Natural killer cell treated with Interleukin-12 subunit alpha and Interleukin-12 subunit beta and Interleukin-15 and Interleukin-18, amount 100 ng/mL, for 72 hours (primary cell): ENCODE measurements around the gene RDH13. TPM values are rescaled to one million over a fixed set of nuclear protein-coding genes. Genes with fewer than 3 reads are reported as not detected.

Experiments
- ATAC-seq, 2 donors: fragments of 150-1000 bp; cut with Tn5 transposase in 1 of 2; sonication (Bioruptor Pico), chemical (Tn5 transposase) in 1 of 2; 2 replicates each; pipeline ENCODE4 v1.10.0; 2021
- DNase-seq: peaks from one replicate; pipeline ENCODE4 v3.0.0; 2022; ENCODE audit warnings: low spot score
- H3K27ac Mint-ChIP-seq, 2 donors: 1 replicate in 1 of 2; 2 replicates in 1 of 2; pipeline ENCODE4 v1.8.0; 2022; ENCODE audit warnings: mixed read lengths in 2 of 2, mild to moderate bottlenecking in 1 of 2, moderate library complexity in 1 of 2
- H3K27me3 Mint-ChIP-seq, 2 donors: 1 replicate in 1 of 2; 2 replicates in 1 of 2; pipeline ENCODE4 v1.8.0; 2022; ENCODE audit warnings: mixed read lengths in 2 of 2
- H3K36me3 Mint-ChIP-seq: one replicate; pipeline ENCODE4 v1.8.0; 2022; ENCODE audit warnings: mixed read lengths
- H3K4me1 Mint-ChIP-seq, 2 donors: 1 replicate in 1 of 2; 2 replicates in 1 of 2; pipeline ENCODE4 v1.8.0; 2022; ENCODE audit warnings: low read depth in 2 of 2, mixed read lengths in 2 of 2, mild to moderate bottlenecking in 1 of 2
- H3K4me3 Mint-ChIP-seq: one replicate; pipeline ENCODE4 v1.8.0; 2022; ENCODE audit warnings: mixed read lengths
- H3K9me3 Mint-ChIP-seq: 2 replicates; pipeline ENCODE4 v1.8.0; 2022; ENCODE audit warnings: mixed read lengths
- total RNA-seq, 2 donors: library from RNA; stranded (reverse); gene quantifications; one replicate each; pipeline ENCODE4 v1.2.3, GENCODE V29; 2022

The RDH13 gene
- total RNA-seq, 2 donors from 2014 or later: 13.4 to 31.0 TPM

DNA sequence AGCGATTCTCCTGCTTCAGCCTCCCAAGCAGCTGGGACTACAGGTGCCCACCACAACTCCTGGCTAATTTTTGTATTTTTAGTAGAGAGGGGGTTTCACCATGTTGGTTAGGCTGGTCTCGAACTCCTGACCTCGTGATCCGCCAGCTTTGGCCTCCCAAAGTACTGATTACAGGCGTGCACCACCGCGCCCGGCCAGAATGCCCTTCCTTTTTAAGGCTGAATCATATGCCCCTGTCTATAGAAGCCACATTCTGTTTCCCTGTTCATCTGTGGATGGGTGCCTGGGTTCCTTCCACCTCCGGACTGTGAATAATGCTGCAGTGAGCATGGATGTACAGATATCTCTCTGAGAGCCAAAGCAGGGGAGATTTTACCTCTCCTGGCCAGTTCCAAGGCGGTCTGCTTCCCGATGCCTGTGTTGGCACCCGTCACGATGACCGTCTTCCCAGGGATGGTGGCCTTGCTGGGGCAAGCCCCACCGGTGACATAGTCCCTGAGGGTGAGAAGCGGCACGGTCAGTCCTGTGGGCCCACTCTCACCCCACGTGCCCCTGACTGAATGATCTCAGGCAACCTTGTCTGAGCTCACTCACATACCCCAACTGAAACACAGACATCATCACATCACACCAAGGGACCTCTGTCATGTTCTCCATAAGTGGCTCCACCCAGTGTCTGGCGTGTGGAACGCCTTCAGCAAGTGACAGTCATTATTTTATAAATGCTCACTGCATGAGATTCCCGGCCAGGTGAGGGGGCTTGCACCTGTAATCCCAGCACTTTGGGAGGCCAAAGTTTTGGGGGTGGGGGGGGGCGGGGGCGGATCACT is 4.0 kb downstream of the RDH13 start:
- no peak overlapping the region for H3K4me3 Mint-ChIP-seq
- no peaks in the 10 kb centered on the region for H3K27me3 Mint-ChIP-seq
- H3K9me3 Mint-ChIP-seq: no peaks in the 10 kb centered on the region
- peaks cover 9 to 15% of the 10 kb centered on the region in 2 donors for H3K4me1 Mint-ChIP-seq
- no peak for ATAC-seq
- peak; percentile 8 for DNase-seq
- H3K36me3 Mint-ChIP-seq: peaks cover 4% of the 10 kb centered on the region
- peak overlapping the region in 1 of 2 donors; percentile 18 for H3K27ac Mint-ChIP-seq

DNA sequence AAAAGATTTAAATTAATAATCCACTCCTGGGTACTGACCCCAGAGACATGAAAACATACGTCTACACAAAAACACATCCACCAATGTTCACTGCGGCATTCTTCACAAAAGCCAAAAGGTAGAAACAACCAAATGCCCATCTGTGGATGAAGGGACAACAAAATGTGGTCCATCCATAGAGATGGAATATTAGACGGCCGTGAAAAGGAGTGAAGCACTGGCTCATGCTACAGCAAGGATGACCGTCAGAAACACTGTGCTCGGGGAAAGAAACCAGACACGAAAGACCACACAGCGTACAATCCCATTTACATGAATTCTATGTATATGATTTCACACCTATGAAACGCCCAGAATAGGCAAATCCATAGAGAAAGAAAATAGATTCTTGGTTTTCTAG is 6.1 kb downstream of the RDH13 start:
- peaks cover 4% of the 10 kb centered on the region for H3K36me3 Mint-ChIP-seq
- H3K4me3 Mint-ChIP-seq: no peak overlapping the region
- DNase-seq (peak; percentile 13), ATAC-seq (no peak)
- H3K27ac Mint-ChIP-seq: no peak overlapping the region
- H3K9me3 Mint-ChIP-seq: no peaks in the 10 kb centered on the region
- peaks cover under 1 to 12% of the 10 kb centered on the region in 2 donors for H3K4me1 Mint-ChIP-seq
- H3K27me3 Mint-ChIP-seq: no peaks in the 10 kb centered on the region

DNA sequence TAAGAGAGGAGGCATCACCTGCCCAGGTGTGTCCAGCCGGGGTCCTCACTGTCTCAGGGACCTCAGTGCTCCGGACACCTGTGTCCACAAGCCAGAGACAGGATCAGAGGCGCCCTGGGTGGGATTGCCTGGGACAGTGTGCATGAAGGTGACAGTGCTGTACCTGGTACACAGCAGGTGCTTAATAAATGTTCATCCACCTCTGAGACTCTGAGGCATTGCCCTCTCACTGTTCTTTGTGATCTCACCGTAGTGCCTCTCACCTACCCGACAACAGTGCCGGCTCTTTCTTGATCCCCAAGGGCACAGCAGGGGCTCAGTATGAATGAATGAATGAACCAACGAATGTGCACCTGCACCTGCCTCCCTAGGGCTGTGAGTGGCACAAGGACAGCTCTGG is 9.2 kb downstream of the RDH13 start:
- Mint-ChIP-seq H3K27ac (no peak overlapping the region), H3K36me3 (peaks cover 4% of the 10 kb centered on the region), H3K9me3 (no peaks in the 10 kb centered on the region), H3K4me1 (peaks cover 0 to 5% of the 10 kb centered on the region in 2 donors), H3K4me3 (no peak overlapping the region), H3K27me3 (no peaks in the 10 kb centered on the region)
- DNase-seq (peak; percentile 10), ATAC-seq (no peak)

DNA sequence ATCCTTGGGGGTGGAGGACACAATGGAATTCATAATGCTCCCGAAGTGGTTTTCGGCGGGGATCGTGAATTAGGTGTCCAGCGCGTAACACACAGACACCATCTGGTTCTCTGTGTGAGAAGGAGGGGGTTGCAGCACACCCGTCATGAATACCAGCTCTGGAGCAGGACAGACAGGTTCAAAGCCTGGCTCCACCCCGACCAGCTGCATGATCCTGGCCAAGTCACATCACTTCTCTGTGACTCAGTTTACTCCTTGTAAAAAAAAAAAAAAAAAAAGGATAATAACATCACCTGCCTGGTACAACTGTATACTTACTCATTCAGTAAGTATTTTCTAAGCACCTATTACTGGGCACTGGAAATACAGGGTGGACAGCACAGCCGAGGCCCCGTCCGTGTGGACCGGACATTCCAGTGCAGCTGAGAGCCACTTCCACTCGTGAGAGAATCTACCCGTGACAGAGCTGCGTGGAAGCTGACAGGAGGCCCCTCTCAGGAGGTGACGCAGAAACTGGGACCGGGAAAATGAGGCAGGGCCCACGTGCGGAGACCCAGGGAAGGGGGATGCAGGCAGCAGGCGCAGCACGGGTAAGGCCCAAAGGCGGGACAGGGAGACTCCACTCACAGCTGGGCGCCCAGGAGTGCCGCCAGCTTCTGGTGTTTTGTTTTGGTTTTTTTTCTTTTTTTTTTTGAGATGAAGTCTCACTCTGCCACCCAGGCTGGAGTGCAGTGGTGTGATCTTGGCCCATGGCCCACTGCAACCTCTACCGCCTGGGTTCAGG is 12.0 kb downstream of the RDH13 start:
- Mint-ChIP-seq H3K4me1 (peaks cover 0 to 3% of the 10 kb centered on the region in 2 donors), H3K27ac (no peak overlapping the region), H3K27me3 (no peaks in the 10 kb centered on the region), H3K9me3 (no peaks in the 10 kb centered on the region), H3K4me3 (no peak overlapping the region), H3K36me3 (no peaks in the 10 kb centered on the region)
- ATAC-seq: no peak
- no peak for DNase-seq

DNA sequence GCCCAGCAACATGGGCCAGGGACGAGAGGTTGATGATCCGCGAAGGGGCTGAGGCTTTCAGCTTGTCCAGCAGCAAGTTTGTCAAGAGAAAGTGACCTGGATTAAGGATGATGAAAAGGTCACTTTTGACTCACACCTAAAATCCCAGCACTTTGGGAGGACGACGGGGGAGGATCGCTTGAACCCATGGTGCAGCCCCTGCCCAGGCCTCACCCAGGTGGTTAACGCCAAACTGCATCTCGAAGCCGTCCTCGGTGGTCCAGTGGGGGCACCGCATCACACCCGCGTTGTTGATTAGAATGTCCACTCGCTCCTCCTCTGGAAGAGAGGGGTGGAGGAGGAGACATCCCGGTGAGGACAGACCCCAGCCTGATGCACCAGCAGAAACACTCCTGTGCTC is 14.5 kb downstream of the RDH13 start:
- Mint-ChIP-seq H3K36me3 (no peaks in the 10 kb centered on the region), H3K27ac (no peak overlapping the region), H3K4me3 (no peak overlapping the region), H3K4me1 (peaks cover 0 to 3% of the 10 kb centered on the region in 2 donors), H3K27me3 (no peaks in the 10 kb centered on the region), H3K9me3 (no peaks in the 10 kb centered on the region)
- DNase-seq (peak; percentile 42), ATAC-seq (no peak)

DNA sequence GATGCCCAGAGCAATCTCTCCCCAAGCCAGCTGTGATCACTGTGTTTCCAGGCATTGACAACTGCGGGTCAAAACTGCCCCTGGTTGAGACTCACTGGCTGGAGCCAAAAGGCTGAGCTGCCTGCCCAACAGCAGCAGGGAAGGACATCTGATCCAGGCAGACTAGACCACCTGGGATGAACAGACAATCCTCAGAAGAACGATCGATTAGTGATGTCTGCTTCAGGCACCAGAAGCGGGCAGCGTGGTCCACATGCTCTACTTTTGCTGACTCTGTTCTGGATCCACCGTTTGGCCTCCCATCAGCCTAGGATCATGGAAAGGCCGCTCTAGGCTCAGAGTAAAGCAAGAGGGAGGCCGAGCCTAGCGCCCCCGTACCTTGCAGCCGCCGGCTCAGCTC is 15.0 kb downstream of the RDH13 start:
- Mint-ChIP-seq H3K4me1 (peaks cover 0 to under 1% of the 10 kb centered on the region in 2 donors), H3K27me3 (no peaks in the 10 kb centered on the region), H3K9me3 (no peaks in the 10 kb centered on the region), H3K27ac (no peak overlapping the region), H3K36me3 (no peaks in the 10 kb centered on the region), H3K4me3 (no peak overlapping the region)
- DNase-seq (no peak), ATAC-seq (no peak)

DNA sequence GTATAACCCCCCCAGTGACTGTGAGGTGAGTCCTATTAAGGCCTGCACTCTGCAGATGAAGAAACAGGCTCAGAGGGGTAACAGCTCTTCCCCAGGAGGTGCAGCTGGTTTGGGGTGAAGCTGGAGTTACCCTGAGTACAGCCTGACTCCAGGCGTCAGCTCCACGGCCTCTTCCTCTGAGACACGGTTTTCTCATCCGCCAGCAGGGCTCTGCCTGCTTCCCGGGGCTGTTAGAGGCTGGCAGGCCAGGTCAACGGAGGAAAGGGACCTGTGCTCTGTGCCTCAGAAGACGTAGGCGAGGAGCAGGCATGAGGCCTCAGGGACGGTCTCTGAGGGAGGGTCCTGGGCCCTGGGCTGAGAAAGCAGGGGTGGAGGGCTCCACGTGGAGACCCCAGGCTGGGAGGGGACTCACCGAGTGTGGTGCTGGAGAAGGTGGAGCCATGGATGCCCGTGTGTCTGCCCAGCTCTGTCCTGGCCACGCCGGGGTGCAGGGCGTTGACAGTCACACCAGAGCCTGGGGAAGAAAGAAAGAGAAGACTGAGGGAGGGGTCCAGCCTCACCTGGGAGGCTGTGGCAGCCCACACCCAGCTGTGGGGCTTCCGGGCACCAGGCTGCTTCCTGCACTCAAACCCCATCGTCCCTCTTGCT is 15.8 kb downstream of the RDH13 start:
- ATAC-seq (no peak), DNase-seq (no peak)
- no peak overlapping the region for H3K4me3 Mint-ChIP-seq
- no peaks in the 10 kb centered on the region for H3K27me3 Mint-ChIP-seq
- peaks cover 7 to 9% of the 10 kb centered on the region in 2 donors for H3K4me1 Mint-ChIP-seq
- H3K27ac Mint-ChIP-seq: no peak overlapping the region
- H3K9me3 Mint-ChIP-seq: no peaks in the 10 kb centered on the region
- no peaks in the 10 kb centered on the region for H3K36me3 Mint-ChIP-seq

DNA sequence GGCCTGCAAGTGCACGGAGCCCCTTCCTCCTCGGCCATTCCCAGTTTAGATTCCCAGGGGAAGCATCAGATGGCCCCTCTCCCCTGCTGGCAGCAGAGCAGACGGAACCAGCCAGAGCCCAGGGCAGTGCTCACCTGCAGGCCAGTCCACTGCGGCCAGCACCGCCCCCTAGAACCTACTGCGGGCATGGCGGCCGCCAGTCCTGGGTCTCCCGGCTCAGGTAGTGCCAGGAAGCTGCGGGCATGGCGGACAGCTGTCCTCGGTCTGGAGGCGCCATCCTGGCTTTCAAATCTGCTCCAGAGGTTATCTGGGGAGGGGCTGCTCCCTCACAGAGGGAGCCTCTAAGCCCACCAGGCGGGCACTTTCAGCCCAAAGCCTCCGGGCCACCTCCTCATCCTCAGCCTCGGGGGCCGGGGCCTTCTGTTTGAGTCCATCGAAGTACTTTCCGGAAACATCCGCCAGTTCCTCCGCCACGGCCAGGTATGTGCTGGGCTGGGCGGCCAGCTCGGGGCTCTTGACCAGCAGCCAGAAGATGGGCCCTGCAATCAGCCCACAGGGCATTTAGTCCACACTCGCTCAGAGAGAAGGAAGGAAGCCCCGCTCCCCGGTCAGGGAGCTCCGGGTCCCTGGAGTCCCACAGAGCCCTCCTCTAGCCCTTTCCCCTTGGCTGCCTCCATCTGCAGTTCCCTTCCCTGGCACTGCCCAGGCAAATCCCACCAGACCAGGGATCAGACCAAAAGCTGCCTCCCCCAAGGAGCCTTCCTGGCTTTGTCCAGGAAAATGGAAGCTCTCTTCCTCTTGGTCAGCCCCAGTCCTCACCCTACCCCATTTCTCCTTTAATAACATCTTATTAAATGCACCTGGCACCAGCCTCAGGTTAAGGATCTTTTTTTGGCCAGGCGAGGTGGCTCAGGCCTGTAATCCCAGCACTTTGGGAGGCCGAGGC is 17.9 kb downstream of the RDH13 start:
- ATAC-seq: no peak
- H3K4me1 Mint-ChIP-seq: peaks cover 15 to 17% of the 10 kb centered on the region in 2 donors
- DNase-seq: no peak
- H3K27me3 Mint-ChIP-seq: no peaks in the 10 kb centered on the region
- no peak overlapping the region for H3K4me3 Mint-ChIP-seq
- no peaks in the 10 kb centered on the region for H3K36me3 Mint-ChIP-seq
- H3K9me3 Mint-ChIP-seq: no peaks in the 10 kb centered on the region
- no peak overlapping the region for H3K27ac Mint-ChIP-seq

DNA sequence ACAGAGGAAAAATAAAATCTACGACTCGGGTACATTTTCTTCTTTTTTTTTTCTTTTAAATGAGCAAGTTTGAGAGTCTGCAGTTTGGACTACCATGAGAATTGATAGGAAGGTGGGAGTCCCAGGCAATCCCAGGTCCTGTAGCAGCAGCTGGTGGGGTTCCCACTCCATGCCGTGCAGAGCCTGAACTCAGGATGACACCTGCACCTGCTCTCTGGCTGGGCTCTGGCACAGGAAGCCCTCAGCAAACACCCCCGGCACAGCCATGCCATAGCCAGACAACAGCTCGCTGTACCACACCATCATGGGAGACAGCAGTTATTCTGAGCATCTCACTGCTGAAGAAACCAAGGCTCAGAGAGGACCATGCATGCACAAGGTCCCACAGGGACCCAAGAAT is 18.7 kb downstream of the RDH13 start:
- Mint-ChIP-seq H3K27ac (no peak overlapping the region), H3K27me3 (no peaks in the 10 kb centered on the region), H3K9me3 (no peaks in the 10 kb centered on the region), H3K4me3 (no peak overlapping the region), H3K36me3 (no peaks in the 10 kb centered on the region), H3K4me1 (peaks cover 15 to 22% of the 10 kb centered on the region in 2 donors)
- ATAC-seq (no peak), DNase-seq (no peak)

DNA sequence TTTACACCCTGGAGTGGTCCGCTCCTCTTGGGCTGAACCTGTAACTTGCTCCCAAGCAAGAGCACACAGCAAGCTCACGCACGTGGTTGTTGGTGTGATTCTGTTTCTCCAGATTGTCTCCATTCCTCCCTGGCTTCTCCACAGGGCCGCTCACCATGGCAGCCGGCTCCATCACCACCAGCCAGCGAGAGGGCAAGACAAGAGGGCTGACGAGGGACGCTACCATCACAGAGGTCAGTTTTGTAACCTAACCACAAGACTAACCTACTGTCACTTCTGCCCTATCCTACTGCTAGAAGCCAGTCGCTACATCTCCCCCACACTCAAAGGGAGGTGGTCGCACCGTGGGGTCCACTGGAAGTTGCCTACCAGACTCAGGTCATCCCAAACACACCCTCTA is 20.3 kb downstream of the RDH13 start:
- peak overlapping the region; percentile 78 for H3K4me3 Mint-ChIP-seq
- H3K4me1 Mint-ChIP-seq: peaks cover 15 to 22% of the 10 kb centered on the region in 2 donors
- H3K36me3 Mint-ChIP-seq: no peaks in the 10 kb centered on the region
- no peaks in the 10 kb centered on the region for H3K27me3 Mint-ChIP-seq
- H3K9me3 Mint-ChIP-seq: no peaks in the 10 kb centered on the region
- DNase-seq: no peak
- H3K27ac Mint-ChIP-seq: peak overlapping the region; percentile 74 to 75
- no peak for ATAC-seq

DNA sequence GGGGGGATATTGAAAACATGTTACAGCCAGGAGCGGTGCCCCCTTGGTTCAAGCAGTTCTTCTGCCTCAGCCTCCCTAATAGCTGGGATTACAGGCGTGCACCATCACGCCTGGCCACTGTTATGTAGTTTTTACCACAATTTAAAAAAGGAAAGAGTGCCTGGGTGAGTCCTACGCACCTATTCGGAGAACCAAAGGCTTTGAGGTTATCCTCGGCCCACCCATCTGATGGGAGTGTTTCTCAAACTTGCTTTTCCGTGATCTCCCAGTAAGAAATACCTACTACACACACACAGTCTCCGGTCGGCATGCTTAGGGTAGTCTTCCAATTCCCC is 20.6 kb downstream of the RDH13 start:
- Mint-ChIP-seq H3K27me3 (no peaks in the 10 kb centered on the region), H3K9me3 (no peaks in the 10 kb centered on the region), H3K4me3 (peak overlapping the region; percentile 78), H3K27ac (peak overlapping the region; percentile 74 to 75), H3K36me3 (no peaks in the 10 kb centered on the region), H3K4me1 (peaks cover 15 to 22% of the 10 kb centered on the region in 2 donors)
- DNase-seq (no peak), ATAC-seq (no peak)

DNA sequence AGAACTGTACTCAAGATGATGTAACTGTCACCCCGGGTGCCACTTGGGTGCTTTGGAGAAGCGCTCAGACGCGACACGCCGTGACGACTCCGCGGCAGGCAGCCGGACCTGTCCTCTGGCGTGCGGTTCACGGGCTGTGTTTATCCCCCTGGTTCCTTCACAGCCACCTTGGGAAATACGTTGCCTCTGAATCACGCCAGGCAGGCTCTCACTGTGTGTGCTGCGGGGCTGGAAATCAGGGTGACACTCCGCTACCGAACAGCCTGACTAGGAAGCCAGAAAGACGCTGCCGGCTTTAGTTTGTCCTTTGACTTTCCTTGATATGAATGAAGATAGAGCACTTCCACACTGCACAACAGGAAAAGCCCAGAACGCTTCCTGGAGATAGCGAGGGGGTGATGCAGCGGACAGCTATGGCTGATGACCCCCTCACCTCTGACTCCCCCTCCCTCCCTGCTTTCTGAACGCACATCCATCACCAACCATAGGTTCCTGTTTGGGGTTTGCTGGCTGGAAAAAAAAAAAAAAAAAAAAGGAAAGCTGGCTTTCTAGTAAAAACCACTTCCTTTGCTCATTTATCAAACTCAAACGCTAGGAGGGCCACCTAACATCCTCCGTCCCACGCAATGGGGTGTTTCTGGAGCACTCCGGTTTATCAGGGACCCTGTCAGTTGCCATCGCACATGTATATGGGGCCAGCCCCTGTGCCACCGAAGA is 21.2 kb downstream of the RDH13 start:
- H3K4me3 Mint-ChIP-seq: peak overlapping the region; percentile 78
- no peak for DNase-seq
- H3K9me3 Mint-ChIP-seq: no peaks in the 10 kb centered on the region
- peak overlapping the region; percentile 74 to 75 for H3K27ac Mint-ChIP-seq
- no peaks in the 10 kb centered on the region for H3K36me3 Mint-ChIP-seq
- H3K27me3 Mint-ChIP-seq: no peaks in the 10 kb centered on the region
- H3K4me1 Mint-ChIP-seq: peaks cover 18 to 22% of the 10 kb centered on the region in 2 donors
- peak; percentile 72 to 78 for ATAC-seq

DNA sequence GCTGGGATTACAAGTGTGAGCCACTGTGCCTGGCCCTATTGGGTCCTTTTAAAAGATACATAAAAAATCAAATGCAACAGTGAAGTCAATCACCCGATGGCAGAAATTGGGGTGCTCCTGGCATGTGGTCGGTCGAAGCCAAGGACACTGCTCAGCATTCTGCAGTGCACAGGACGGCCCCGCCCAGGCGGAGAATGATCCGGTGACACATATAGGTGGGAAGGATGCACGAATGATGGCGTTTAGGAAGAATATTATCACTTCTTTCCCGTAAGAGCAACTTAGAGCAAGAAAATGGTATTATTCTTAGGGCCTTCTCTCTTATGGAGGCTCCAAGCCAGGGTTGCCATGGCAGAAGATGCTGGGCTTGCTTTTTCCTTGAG is 21.7 kb downstream of the RDH13 start:
- peak in 1 of 2 donors; percentile 30 for ATAC-seq
- no peaks in the 10 kb centered on the region for H3K9me3 Mint-ChIP-seq
- no peaks in the 10 kb centered on the region for H3K36me3 Mint-ChIP-seq
- peak overlapping the region; percentile 78 for H3K4me3 Mint-ChIP-seq
- peaks cover 18 to 22% of the 10 kb centered on the region in 2 donors for H3K4me1 Mint-ChIP-seq
- H3K27me3 Mint-ChIP-seq: no peaks in the 10 kb centered on the region
- DNase-seq: no peak
- H3K27ac Mint-ChIP-seq: peak overlapping the region; percentile 74 to 75
